GM19043 (cell line): ENCODE results near the gene UBE2S.
A peak's percentile ranks its signal among the peaks of the same experiment; 100 is the strongest.

Experiments used
- ATAC-seq: cut with Tn5 transposase; IDR thresholded peaks from one replicate; pipeline ENCODE4 v1.9.1; 2021; ENCODE audit warnings: low read depth; ENCODE audit not compliant: unreplicated experiment

The UBE2S gene

GRCh38 chr19:55384920-55385723 lies 22.5 kb downstream of the UBE2S start:
- peak; percentile 61 for ATAC-seq

GRCh38 chr19:55384131-55384919 lies 23.3 kb downstream of the UBE2S start, which contains the start of gene TMEM238:
Gene TMEM238, minus strand, starts transcription at chr19:55384292. Its CDS starts 33 bp downstream, at chr19:55384259.
- ATAC-seq = no peak

GRCh38 chr19:55383279-55384130 lies 24.1 kb downstream of the UBE2S start:
- no peak for ATAC-seq

- no peak for ATAC-seq
Measured at GRCh38 chr19:55382522-55383054, 25.0 kb downstream of the UBE2S start.

GRCh38 chr19:55382013-55382412 lies 25.6 kb downstream of the UBE2S start:
- ATAC-seq = no peak

GRCh38 chr19:55379174-55379573 lies 28.4 kb downstream of the UBE2S start:
- ATAC-seq = no peak

- no peak for ATAC-seq
Measured at GRCh38 chr19:55377356-55378131, 30.0 kb downstream of the UBE2S start.

GRCh38 chr19:55376241-55376933 lies 31.2 kb downstream of the UBE2S start, which contains the start of gene TMEM190:
Gene TMEM190, plus strand, starts transcription at chr19:55376826. Its CDS starts 28 bp downstream, at chr19:55376854.
- ATAC-seq = no peak

GRCh38 chr19:55373993-55374757 lies 33.4 kb downstream of the UBE2S start:
- ATAC-seq = no peak

GRCh38 chr19:55373306-55373992 lies 34.1 kb downstream of the UBE2S start:
- ATAC-seq = no peak

GRCh38 chr19:55372316-55373081 lies 35.1 kb downstream of the UBE2S start:
- ATAC-seq = no peak

GRCh38 chr19:55370305-55370988 lies 37.1 kb downstream of the UBE2S start, which contains the start of gene IL11:
Gene IL11, minus strand, starts transcription at chr19:55370463. Its CDS starts 153 bp downstream, at chr19:55370310.
- no peak for ATAC-seq

- no peak for ATAC-seq
Measured at GRCh38 chr19:55369653-55370304, 37.8 kb downstream of the UBE2S start.

- no peak for ATAC-seq
Measured at GRCh38 chr19:55368701-55369563, 38.7 kb downstream of the UBE2S start.

GRCh38 chr19:55368106-55368505 lies 39.5 kb downstream of the UBE2S start:
- no peak for ATAC-seq
